HG02973 (cell line): ENCODE data around the gene NBEAL1.
A peak's percentile ranks its signal among the peaks of the same experiment; 100 is the strongest.
"Not testable (repeated sequence)": the region's sequence is repeated elsewhere in the genome, so short reads cannot be mapped to it uniquely, and the experiment has no call there.

Experiments used
- ATAC-seq: cut with Tn5 transposase; IDR thresholded peaks from one replicate; pipeline ENCODE4 v1.9.1; 2021; ENCODE audit warnings: moderate library complexity; ENCODE audit not compliant: unreplicated experiment

The NBEAL1 gene

DNA sequence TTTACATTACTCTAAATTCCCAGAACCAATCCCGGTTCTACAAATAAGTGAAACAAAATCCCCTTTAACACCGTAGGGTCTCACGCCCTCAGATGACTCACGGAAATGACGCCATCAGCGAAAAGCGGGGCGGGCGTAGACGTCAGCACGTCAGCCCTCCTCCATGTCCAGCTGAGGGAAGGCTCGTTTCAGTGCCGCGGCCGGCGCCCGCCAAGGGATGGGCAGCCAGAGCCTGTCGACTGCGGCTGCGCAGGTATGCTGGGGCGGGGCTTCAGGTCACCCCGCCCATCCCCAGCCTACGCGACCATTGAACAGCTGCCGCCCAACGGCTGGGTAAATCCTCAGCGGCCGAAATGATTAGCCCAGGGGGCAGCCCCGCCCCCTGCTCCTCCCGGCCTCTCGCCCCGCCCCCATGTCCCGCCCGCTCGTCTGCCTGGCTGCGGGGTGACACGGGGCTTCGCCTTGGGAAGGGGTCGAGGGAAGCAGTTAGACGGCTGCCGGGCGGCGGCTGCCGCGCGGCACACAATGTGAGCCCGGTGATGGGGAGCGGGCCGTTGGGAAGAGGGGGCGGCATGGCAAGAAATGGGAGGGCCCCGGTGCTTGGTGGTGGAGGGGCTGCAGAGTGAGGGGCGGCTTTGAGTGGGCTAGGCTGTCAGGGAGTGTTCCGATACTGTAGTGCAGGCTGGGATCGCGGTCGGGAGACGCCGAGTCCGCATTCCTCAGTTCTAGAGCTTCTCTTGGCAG lies at the start of gene NBEAL1:
Gene NBEAL1, plus strand, starts transcription at position 420 of the 744 bp plus-strand sequence. CDS start 1,510 bp downstream, outside the sequence.
- ATAC-seq: peak; percentile 95

DNA sequence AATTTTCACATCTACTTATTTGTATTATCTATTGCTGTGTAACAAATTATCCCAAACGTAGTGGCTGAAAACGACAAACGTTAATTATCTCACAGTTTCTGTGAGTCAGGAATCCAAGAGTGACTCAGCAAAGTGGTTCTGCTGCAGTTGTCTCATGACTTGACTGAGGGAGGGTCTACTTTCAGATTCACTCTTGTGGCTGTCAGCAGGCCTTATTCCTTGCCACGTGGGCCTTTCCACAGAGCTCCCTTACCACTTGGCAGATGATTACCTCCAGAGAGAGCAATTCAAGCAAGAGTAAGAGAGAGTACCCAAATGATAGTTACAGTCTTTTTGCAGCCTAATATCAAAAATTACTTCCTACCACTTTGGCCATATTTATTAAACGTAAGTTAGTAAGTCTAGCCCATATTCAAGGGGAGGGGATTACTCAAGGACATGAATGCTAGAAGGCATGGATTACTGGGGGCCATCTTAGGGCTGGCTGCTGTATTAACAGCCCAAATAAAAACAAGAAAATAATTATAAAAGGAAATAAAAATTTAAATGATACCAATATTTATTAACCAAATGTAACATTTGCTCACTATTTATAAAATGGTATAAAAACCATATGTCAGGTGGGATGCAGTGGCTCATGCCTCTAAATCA lies 48.7 kb upstream of the NBEAL1 start:
- peak; percentile 83 for ATAC-seq

DNA sequence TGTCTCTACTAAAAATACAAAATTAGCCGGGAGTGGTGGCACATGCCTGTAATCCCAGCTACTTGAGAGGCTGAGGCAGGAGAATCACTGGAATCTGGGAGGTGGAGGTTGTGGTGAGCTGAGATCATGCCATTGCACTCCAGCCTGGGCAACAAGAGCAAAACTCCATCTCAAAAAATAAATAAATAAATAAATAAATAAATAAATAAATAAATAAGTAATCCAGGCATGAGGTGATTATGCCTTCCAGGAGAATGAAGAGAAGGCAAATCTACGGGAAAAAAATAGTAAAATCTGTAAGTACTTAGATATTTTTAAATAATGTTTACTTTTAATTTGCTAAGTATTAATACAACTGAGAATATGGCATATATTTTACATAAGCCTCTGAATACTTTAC lies 45.3 kb upstream of the NBEAL1 start:
- not testable (repeated sequence) for ATAC-seq

DNA sequence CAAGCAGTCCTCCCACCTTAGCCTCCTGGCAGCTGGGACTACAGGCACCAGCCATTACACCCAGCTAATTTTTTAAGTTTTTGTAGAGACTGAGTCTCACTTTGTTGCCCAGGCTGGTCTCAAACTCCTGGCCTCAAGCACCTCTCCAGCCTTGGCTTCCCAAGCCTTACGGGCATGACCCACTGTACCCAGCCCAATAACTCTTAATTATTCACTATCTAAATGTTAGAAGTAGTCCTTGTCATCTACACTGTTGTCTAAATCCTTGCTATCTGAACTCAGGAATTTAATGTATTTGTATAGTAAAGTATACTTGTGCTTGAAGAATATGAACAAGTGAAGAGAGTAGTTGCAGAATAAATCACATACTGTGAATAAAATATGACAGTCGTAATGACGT lies 37.9 kb upstream of the NBEAL1 start:
- no peak for ATAC-seq

DNA sequence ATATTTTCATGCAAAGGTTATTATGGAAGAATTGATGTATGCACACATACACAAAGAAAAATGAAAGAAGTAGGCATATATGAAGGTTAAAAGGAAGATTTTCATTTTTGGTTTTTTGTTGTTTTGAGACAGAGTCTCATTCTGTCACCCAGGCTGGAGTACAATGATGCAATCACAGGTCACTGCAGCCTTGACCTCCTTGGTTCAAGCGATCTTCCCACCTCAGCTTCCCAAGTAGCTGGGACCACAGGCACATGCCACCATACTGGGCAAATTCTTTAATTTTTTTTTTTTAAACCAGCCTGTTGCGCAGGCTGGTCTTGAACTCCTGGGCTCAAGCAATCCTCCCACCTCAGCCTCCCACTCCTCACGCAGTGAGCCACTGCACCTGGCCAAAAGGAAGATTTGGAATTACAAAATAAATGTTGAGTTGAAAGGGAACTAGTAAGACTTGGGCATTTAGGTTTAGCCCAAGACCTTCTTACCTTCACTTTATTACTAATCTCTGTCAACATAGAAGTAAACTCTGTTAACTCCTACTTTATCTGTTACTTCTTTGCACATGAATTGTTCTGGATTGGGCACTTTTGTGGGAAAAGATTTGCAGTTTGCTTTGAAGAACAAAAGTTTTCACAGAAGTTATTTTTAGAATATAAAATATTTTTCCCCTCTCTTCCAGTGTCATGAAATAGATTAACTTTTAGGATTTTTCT lies 31.7 kb upstream of the NBEAL1 start:
- ATAC-seq: no peak

DNA sequence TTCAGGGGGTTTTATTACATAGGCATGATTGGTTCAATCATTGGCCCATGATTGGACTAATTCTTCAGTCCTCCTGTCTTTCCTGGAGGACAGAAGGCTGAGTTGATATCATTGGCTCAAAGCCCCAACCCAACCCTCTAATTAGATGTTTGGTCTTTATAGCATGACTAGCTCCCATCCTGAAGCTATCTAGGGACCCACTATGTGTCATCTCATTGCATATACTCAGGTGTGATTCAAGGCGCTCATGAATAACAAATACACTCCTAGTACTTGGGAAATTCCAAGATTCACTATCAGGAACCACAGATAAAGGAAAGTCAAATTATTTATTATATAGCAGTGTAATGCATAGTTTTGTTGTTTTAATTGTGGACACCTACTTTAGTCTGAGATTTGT lies 24.9 kb upstream of the NBEAL1 start:
- no peak for ATAC-seq

DNA sequence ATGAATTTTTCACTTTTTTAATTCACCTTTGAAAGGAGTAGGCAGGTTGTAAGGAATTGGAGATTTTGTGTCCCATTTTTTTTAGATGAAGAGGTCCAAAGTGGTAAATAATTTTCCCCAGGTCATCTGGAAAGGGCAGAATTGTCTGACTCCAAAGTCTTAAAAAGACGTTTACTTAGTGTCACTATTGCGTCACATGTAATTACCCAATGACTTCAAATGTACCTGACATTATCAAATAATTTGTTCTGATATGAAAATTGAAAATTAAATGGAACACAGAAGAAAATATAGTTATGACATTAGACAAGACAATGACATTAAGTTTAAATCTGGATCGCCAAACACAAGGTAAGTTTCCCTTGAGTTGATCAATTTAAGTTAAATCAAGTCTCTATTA lies 24.2 kb upstream of the NBEAL1 start:
- ATAC-seq: no peak

DNA sequence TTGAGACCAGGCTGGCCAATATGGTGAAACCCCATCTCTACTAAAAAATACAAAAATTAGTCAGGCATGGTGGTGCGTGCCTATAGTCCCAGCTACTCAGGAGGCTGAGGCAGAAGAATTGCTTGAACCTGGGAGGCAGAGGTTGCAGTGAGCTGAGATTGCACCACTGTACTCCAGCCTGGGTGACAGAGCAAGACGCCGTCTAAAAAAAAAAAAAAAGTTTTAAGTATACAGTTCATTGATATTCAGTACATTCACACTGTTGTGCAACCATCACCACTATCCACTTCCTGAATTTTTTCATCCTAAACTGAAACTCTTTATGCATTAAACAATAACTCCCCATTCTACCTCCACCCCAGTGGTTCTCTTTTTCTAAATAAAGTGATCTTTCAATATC lies 17.6 kb upstream of the NBEAL1 start:
- ATAC-seq: not testable (repeated sequence)

DNA sequence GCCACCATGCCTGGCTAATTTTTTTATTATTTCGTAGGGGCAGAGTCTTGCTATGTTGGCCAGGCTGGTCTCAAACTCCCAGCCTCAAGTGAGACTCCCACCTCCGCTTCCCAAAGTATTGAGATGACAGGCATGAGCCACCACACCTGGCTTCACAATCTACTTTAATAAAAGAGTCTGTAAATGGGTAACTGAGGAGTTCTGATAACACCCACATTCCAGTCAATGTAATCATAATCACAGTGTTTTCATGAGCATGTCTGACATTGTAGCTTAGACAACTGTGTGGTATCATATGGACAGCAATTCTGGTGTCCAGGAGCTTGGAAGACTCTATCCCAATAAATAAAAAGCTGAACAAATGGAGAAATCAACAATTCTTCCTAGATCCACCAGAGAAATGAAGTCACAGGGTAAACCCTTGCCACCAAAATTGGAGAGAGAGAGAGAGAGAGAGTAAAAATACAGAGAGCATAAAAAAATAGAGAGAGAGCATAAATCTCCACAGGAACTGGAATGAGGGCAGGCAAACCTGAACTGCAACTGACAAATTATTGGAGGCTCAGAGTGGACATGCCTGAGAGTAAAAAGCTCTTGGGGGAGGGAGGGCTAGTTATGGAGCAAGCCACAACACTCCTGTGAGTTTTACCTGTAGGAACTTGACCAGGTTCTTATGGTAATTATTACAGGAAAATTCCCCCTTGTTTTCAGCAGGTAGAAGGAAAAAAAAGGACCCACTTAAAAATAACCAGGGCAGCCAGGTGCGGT lies 12.4 kb upstream of the NBEAL1 start:
- ATAC-seq: no peak

DNA sequence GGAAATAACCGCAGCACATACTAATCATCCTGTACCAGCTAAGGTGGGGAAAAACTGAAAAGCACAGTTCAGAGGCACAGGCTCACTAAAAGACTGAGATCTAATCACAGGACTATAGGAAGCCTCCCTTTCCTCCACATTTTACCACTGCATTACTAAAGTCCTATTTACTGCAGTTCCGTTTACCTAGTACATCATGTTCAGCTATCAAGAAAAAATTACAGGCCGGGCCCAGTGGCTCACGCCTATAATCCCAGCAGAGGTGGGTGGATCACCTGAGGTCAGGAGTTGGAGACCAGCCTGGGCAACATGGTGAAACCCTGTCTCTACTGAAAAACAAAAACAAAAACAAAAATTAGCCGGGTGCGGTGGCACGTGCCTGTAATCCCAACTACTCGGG lies 11.0 kb upstream of the NBEAL1 start:
- no peak for ATAC-seq

DNA sequence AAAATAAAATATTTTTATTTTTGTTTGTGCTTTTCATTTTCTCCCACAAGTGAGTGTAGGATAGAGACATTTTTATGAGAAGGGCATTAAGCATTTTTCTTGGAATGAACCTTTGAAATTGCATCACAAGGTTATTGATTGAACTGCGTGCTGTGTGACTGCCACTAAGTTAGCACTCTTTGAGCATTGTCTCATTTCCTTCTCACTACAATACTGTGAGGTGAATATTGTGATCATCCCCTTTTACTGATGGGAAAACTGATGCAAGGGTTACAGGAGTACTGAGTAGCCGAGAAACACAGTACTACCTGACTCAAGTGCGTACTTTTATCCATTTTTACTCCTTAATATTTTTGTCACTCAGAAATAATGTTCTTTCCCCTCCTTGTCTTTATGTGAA lies 2.0 kb downstream of the NBEAL1 start:
- no peak for ATAC-seq

DNA sequence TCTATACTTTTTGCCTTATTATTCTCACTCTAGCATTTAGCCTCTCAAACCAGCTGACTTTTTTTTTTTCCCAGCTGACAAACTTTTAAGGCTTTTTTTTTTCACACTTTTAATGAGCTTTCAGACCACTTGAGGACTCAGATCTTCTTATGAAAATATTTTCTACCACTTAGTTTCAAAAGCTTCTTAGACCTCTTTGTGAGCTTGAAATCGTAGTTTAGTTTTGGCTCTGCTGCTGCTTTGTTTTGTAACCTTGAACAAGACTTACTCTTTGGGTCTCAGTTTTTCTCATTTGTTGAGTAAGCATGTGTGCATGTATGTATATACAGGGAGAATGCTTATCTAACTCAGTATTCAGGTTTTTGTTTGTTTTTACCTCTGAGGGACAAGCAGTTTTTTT lies 3.5 kb downstream of the NBEAL1 start:
- ATAC-seq: no peak

DNA sequence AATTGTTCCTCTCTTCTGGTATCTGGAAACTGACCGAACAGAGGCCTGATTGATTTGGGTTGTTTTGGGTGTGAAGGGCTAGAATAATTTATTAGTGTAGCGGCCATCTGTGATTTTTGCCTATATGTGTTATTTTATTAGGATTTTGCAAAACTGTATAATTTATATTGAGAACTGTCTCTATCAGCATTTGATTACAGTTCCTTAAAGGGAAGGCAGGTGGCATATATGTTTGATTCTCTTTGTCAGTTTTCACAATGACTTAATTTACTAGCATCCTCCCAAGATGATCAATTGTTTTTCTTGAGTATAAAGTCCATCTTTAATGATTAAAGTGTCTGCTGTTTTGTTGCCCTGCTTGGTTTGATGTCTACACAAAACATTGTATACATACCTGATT lies 4.5 kb downstream of the NBEAL1 start:
- no peak for ATAC-seq

DNA sequence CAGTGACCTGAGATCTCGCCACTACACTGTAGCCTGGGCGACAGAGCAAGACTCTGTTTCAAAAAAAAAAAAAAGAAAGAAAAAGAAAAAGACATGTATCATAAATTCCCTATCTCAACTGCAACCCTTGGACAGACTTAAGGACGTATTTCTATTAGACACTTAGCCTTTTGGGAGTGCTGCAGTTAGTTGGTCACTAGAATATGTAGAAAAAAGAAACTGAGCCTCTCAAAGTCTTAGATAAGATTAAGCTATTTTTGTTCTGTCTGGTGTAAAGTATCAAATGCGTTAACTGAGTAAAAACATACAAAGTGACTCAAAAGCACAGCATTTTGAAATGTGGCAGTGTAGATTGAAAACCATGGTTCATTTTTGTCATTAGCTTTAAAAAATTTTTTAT lies 7.3 kb downstream of the NBEAL1 start:
- ATAC-seq: no peak

DNA sequence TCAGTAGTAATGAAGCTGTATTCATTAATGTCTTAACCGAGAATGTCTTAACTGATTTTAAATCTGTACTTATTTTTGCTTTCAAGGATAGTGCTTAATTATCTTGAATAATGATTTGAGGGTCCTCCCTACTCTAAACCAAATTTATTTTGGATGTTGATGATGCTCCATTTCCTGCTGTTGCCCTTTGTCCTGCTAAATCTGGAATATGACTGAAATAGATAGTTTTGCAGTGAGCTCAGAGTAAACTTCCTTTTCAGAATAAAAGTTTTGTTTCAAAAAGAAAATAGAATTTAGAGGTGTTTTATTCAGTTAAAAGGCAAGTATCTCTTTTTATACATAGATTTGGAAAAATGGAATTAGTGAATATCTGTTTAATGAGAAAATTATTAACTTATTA lies 8.1 kb downstream of the NBEAL1 start:
- no peak for ATAC-seq

DNA sequence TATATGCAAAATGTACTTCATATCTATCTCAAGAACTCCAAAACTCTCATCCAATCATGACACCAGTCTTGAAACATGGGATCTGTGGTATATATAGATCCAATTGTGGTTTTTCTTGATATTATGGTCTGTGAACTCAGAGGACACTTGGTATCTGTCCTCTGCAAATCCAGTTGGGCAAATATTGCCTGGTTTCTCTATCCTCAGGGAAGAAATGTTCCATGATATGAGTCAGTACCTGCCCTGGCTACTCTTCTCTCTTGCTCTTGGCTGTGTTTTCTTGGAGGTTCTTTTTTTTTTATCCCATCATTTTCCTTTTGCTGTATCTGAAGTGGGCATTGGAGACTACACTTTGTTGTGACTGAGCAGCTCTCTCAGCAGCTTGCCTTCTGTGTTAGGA lies 10.9 kb downstream of the NBEAL1 start:
- ATAC-seq: no peak

DNA sequence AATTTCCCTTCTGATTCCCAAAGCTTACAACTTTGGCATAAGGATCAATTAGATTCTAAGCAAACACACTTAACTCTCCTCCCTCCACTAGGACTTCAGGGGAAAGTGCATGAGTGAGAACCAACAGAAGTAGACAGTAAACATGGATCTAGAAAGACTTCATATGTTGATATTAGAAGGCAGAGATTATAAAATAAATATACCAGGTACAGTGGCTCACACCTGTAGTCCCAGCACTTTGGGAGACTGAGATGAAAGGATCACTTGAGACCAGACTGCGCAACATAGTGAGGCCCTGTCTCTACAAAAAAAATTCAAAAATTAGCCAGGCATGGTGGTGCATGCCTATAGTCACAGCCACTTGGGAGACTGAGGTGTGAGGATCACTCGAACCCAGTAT lies 15.9 kb downstream of the NBEAL1 start:
- no peak for ATAC-seq

DNA sequence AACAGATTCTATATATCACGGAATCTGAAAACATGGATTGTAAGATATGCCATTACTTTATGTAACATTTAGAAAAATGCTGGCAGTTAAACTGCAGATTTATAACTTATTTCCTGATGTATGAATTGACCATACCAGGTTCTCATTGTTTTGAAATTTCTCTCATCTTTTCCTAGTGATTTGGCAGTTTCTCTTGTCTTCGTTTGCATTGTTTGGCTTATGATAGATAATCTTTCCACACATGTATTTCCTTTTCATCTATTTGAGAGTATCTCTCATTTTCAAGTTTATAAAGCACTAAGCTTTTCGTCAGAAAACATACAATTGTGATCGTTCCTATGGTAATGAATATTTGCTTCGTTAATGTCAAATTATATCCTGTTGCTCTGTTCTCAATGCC lies 16.3 kb downstream of the NBEAL1 start:
- ATAC-seq: no peak

DNA sequence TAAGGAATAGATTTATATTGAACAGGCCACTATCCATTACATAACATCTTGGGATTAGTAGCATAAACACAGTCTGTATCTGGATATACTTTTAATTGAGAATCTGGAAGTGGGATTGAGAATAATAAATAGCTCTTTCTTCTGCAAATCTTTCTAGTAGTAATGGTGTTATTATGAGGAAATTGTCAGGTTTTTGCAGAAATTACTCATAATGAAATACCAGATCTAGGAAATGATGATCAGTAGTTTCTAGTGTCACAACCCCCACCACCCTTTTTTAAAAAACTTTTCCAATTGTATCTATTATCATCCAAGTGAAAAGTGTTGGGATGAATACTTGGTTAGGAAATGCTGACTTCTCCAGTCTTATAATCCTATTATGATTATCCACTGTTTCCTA lies 18.7 kb downstream of the NBEAL1 start:
- ATAC-seq: no peak

DNA sequence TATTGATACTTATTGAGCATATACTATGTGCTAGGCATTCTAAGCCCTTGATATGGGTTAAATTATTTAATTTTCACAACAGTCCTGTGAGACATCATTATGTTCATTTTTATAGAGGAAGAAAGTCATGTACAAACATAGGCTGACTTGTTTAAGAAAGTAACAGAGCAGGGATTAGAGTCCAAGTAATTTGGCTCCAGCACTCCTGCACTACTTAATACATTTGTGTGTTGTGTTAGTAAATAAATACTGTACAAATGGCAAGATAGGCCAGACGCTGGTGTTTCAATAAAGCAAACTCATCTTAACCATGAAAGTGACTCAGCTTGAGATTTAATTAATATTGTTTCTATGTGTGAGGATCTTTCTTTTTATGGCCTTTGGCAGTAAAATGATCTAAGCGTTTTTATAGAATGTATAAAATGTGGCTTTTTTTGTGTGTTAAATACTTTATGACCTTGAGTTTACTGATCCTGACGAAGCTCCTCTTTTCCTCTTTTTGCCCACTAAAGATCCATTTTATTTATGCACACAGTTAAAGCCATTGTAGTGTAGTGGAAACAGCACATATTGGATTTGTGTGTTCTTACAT lies 21.3 kb downstream of the NBEAL1 start:
- no peak for ATAC-seq

DNA sequence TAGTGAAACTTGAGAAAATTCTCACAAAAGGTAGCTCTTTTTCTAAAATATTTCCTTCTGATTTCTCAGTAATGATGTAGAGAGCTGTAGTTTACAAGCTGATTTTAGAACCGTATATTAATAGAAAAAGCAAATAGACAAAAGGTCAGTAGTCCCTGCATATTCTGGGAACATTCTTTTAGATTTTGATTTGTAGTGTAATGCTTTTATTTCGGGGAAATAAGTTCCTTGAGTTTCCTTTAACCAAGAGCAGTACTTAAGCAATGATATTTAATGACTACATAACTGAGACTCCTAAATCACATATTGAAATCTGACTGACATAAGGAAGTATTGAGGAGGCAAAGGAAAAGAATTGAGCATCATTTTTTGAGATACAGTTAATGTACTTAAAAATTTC lies 22.4 kb downstream of the NBEAL1 start:
- no peak for ATAC-seq
